ENCODE measurements around the gene GOLGA8F. TPM values are rescaled to one million over a fixed set of nuclear protein-coding genes. Genes with fewer than 3 reads are reported as not detected.
"Not testable (repeated sequence)": the region's sequence is repeated elsewhere in the genome, so short reads cannot be mapped to it uniquely, and the experiment has no call there.

GOLGA8F gene
- polyA plus RNA-seq (2012; ENCODE audit: insufficient read depth, insufficient read length): not detected

DNA sequence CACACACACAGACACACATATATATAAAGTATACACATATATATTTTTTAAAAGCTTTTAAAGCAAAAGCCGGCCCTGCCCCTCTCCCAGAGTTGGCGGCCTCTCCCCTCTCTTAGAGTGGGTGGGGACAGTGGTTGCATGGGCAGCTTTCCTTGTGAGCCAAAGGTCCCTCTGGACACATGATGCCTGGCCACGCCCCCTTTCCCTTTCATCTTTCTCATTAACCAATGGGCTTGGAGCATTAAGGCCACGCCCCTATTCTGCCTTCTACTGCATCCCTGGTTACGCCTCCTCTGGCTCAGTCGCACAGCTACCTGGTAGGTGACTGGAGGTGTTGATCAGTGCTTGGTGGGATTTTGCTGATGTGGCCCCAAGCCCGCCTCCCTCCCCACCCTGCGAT lies at the start of gene GOLGA8F:
TSS of gene GOLGA8F (plus strand) at position 301 of the 400 bp plus-strand sequence. CDS start at position 399, 98 bp downstream.
- not testable (repeated sequence) for DNase-seq (ENCODE audit: low read depth, low spot score); H3K4me3 ChIP-seq (ENCODE audit: low read length)

- not testable (repeated sequence) for DNase-seq (ENCODE audit: low read depth, low spot score); H3K4me3 ChIP-seq (ENCODE audit: low read length)
These were observed 20.5 kb upstream of the GOLGA8F start, which contains the start of gene GOLGA6L24 for GRCh38 chr15:28357984-28358383. Gene GOLGA6L24, minus strand, starts transcription at chr15:28358084. Its CDS starts 61 bp downstream, at chr15:28358023.

DNA sequence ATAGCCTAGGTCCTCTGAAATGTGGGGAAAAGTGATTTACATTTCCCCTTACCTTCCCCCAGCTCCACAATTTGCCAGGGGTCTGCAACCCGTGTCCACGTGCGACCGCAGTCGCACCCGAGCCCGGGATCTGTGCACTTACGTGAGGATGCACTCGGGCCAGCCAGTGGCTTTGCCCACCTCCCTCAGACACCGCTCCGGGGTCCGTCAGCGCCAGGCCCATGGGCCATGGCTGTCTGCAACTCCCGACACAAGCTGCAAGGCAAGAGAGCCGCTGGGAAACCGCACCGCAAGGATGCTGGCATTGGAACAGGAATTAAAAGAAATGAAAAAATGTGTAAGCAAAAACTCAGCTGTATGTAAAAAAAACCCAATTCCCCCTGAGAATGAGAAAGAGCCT lies 13.0 kb upstream of the GOLGA8F start:
- not testable (repeated sequence) for DNase-seq (ENCODE audit: low read depth, low spot score); H3K4me3 ChIP-seq (ENCODE audit: low read length)

- DNase-seq (ENCODE audit: low read depth, low spot score); H3K4me3 ChIP-seq (ENCODE audit: low read length): not testable (repeated sequence)
These were observed 1.6 kb downstream of the GOLGA8F start for GRCh38 chr15:28380053-28380452.

GRCh38 chr15:28396022-28396421 lies 17.6 kb downstream of the GOLGA8F start:
- DNase-seq (ENCODE audit: low read depth, low spot score); H3K4me3 ChIP-seq (ENCODE audit: low read length): not testable (repeated sequence)

- H3K4me3 ChIP-seq (ENCODE audit: low read length); DNase-seq (ENCODE audit: low read depth, low spot score): not testable (repeated sequence)
These were observed 24.4 kb downstream of the GOLGA8F start for GRCh38 chr15:28402774-28403435.

DNA sequence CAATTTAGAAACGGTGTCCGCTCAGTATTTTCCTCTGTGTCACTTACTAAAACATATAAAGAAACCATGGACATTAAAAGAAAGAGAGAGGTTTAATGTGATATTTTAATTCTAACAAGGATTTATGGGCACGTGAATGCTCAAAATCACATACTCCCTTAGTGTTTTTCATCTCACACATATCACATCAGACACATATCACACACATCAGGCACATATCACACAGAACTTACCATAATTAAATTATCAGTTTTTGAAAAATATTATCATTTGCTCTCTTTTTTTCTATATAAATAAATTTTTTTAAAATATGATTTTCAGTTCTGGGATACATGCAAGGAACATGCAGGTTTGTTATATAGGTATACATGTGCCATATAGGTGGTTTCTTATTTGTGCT lies 42.0 kb downstream of the GOLGA8F start:
- DNase-seq (ENCODE audit: low read depth, low spot score); H3K4me3 ChIP-seq (ENCODE audit: low read length): not testable (repeated sequence)

GRCh38 chr15:28435594-28435993 lies 57.1 kb downstream of the GOLGA8F start:
- H3K4me3 ChIP-seq (ENCODE audit: low read length): not testable (repeated sequence)

More at GRCh38 chr15:28435594-28435993, 57.1 kb downstream of the GOLGA8F start:
- not testable (repeated sequence) for DNase-seq (ENCODE audit: low read depth, low spot score)
